ENCODE data around the gene SLC6A12.

- no peak for TF ChIP-seq POLR2A (IDR thresholded peaks at IDR 0.05)
- TF ChIP-seq CTCF (IDR thresholded peaks at IDR 0.05): no peak
Measured at GRCh38 chr12:242496-242895, 28.5 kb upstream of the SLC6A12 start.

Data from heart left ventricle (tissue), 13 donors.